ENCODE data around the gene PALLD.

DNA sequence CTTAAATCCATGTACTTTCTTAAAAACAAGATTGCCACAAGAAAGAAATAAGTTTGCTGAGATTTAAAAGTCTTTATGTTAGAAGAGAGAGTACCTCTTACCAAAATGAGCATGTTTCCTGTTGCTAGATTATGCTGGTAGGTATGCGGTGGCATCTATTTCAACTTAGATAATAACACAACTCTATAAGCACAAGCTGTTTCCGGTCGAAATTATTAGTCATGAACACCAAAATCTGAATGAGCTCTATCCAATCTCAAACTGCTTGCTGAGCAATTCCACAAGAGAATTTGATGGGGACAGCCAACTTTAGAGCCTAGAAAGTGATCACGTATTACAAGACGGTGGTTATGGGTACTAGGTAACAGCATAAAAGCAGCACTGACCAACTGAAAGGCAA, 463.9 kb downstream of the PALLD start:
- TF ChIP-seq, protein P1, sequence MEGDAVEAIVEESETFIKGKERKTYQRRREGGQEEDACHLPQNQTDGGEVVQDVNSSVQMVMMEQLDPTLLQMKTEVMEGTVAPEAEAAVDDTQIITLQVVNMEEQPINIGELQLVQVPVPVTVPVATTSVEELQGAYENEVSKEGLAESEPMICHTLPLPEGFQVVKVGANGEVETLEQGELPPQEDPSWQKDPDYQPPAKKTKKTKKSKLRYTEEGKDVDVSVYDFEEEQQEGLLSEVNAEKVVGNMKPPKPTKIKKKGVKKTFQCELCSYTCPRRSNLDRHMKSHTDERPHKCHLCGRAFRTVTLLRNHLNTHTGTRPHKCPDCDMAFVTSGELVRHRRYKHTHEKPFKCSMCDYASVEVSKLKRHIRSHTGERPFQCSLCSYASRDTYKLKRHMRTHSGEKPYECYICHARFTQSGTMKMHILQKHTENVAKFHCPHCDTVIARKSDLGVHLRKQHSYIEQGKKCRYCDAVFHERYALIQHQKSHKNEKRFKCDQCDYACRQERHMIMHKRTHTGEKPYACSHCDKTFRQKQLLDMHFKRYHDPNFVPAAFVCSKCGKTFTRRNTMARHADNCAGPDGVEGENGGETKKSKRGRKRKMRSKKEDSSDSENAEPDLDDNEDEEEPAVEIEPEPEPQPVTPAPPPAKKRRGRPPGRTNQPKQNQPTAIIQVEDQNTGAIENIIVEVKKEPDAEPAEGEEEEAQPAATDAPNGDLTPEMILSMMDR (IDR thresholded peaks at IDR 0.05; ENCODE audit: low read length), result no peak
- TF ChIP-seq EZH2 (optimal IDR thresholded peaks at IDR 0.05; ENCODE audit: low read depth, low read length), result no peak
